SK-N-MC (cell line): ENCODE measurements around the gene GPC1.

ENCODE experiments used
- DNase-seq: peaks from one replicate; pipeline ENCODE4 v3.0.0-alpha.2; 2011; ENCODE audit warnings: low read depth, low spot score
- H3K27ac ChIP-seq: fragments of 200-600 bp; sonication (generic); 2 replicates; pipeline ENCODE4 v1.5.1; 2016; ENCODE audit warnings: mixed run types
- H3K36me3 ChIP-seq: fragments of 200-600 bp; sonication (generic); 2 replicates; pipeline ENCODE4 v1.6.1; 2017; ENCODE audit warnings: antibody characterized with exemption, low read length, mixed read lengths; ENCODE audit not compliant: insufficient read depth
- H3K4me3 ChIP-seq: fragments of 200-600 bp; sonication (generic); 2 replicates; pipeline ENCODE4 v1.5.1; 2016
- H3K9ac ChIP-seq: fragments of 200-600 bp; sonication (generic); 2 replicates; pipeline ENCODE4 v1.8.0; 2017; ENCODE audit warnings: mixed run types, mixed read lengths; ENCODE audit not compliant: insufficient read length
- H3K9me3 ChIP-seq: fragments of 200-600 bp; sonication (generic); 2 replicates; pipeline ENCODE4 v1.6.1; 2017; ENCODE audit warnings: low read depth, mild to moderate bottlenecking, antibody characterized with exemption, low read length, moderate library complexity, mixed read lengths
- EZH2 ChIP-seq: fragments of 200-600 bp; sonication (generic); IDR thresholded peaks from one replicate; pipeline ENCODE4 v1.6.1; 2017; ENCODE audit warnings: antibody characterized with exemption
- FOXP2 ChIP-seq: optimal IDR thresholded peaks from 2 replicates; pipeline ENCODE3; 2011; ENCODE audit warnings: mild to moderate bottlenecking, moderate library complexity; ENCODE audit not compliant: insufficient read depth; ENCODE audit errors: extremely low read length, control extremely low read depth
- POLR2AphosphoS5 ChIP-seq: IDR thresholded peaks from 2 replicates; pipeline ENCODE4 v1.6.1; 2012; ENCODE audit warnings: mild to moderate bottlenecking, low read depth, low read length, borderline replicate concordance

Gene GPC1

DNA sequence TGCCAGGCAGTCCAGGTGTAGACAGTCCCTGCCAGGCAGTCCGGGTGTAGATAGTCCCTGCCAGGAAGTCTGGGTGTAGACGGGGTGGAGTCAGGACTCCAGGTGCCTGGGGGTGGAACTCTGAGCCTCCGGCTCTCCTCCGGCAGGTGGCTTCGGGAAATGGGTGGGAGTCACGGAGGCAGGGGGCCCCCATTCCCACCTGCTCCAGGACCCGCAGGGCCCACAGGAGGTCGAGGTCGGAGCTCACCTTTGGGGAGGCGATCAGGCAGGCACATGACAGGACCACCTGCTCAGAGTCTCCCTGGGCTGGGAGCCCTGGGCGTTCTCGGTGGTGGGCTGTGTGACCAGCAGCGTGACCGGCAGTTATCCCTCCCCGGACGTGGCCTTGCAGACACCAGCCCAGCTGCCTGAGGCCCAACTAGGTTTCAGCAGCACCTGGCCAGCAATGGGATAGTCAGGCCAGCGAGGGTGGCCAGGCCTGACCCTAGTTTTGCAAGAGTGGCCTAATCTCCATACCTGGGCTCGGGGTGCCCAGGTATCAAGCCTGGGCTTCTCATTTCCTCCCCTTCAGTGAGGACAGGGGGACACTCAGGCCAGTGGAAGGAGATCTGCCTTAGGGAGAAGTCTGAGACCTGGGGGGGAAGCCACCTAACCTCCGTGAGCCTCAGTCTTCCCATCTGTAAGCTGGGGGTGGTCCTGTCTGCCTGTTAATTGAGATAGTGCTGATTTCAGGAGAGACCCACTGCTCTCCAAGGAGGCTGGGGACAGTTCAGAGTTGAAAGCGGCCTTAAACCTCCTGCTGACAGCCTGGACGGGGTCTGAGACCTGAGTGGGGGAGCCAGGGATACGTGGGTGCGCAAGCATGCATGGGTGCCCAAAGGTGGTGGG lies 13.2 kb downstream of the GPC1 start:
- no peak overlapping the region for H3K9ac ChIP-seq
- H3K36me3 ChIP-seq = no peaks in the 10 kb centered on the region
- no peak overlapping the region for H3K27ac ChIP-seq
- H3K9me3 ChIP-seq = no peaks in the 10 kb centered on the region
- DNase-seq = no peak
- no peak overlapping the region for H3K4me3 ChIP-seq
- no peak for TF ChIP-seq EZH2
- no peak for TF ChIP-seq POLR2AphosphoS5
- TF ChIP-seq FOXP2 = no peak

DNA sequence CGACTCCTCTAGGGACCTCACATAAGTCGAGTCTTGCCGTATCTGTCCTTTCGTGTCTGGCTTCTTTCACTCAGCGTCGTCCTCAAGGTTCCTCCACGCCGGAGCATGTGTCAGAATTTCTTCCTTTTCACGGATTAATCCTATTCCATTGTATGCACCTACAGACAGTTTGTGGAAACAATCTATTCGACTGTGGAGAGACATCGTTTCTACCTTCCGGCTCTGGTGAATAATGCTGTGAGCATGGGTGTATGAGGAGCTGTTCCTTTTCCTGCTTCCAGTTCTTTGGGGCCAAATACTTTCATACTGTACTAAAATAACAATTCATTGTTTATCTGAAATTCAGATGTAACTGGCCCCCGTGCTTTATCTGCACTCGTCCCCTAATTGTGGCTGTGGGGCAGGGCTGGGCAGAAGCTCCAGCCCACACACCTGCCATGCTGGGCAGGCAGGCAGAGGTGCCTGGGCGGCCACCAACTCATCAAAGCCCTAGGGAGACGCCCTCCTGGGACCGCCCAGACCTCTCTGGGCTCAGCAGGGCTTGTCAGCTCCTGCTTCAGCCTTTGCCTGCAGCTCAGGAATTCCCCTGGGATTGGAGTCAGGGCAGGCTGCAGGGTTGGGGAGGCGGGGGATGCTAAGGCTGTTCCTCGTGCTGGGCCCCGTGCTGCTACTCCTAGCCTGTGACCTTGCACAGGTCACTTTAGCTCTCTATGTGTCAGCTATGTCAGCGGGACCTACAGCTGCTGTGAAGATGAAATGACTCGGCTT lies 14.5 kb downstream of the GPC1 start:
- Histone ChIP-seq H3K4me3 (no peak overlapping the region), H3K9ac (no peak overlapping the region), H3K9me3 (no peaks in the 10 kb centered on the region), H3K36me3 (no peaks in the 10 kb centered on the region), H3K27ac (no peak overlapping the region)
- DNase-seq = no peak
- TF ChIP-seq POLR2AphosphoS5 (no peak), FOXP2 (no peak), EZH2 (no peak)

GRCh38 chr2:240450532-240451107 lies 15.2 kb downstream of the GPC1 start:
- DNase-seq = no peak
- Histone ChIP-seq H3K36me3 (no peaks in the 10 kb centered on the region), H3K4me3 (no peak overlapping the region), H3K27ac (no peak overlapping the region), H3K9me3 (no peaks in the 10 kb centered on the region), H3K9ac (no peak overlapping the region)
- TF ChIP-seq EZH2 (no peak), FOXP2 (no peak), POLR2AphosphoS5 (no peak)

GRCh38 chr2:240451108-240451611 lies 15.7 kb downstream of the GPC1 start:
- H3K9ac ChIP-seq = no peak overlapping the region
- H3K9me3 ChIP-seq = no peaks in the 10 kb centered on the region
- H3K36me3 ChIP-seq = no peaks in the 10 kb centered on the region
- DNase-seq = no peak
- H3K27ac ChIP-seq = no peak overlapping the region
- TF ChIP-seq POLR2AphosphoS5 (no peak), FOXP2 (no peak), EZH2 (no peak)
- no peak overlapping the region for H3K4me3 ChIP-seq

GRCh38 chr2:240451791-240452461 lies 16.5 kb downstream of the GPC1 start:
- Histone ChIP-seq H3K36me3 (no peaks in the 10 kb centered on the region), H3K27ac (no peak overlapping the region), H3K4me3 (peak overlapping the region; percentile 42; the same call in 1 of the 2 replicates), H3K9ac (no peak overlapping the region), H3K9me3 (no peaks in the 10 kb centered on the region)
- no peak for DNase-seq
- TF ChIP-seq FOXP2 (no peak), POLR2AphosphoS5 (no peak), EZH2 (no peak)

DNA sequence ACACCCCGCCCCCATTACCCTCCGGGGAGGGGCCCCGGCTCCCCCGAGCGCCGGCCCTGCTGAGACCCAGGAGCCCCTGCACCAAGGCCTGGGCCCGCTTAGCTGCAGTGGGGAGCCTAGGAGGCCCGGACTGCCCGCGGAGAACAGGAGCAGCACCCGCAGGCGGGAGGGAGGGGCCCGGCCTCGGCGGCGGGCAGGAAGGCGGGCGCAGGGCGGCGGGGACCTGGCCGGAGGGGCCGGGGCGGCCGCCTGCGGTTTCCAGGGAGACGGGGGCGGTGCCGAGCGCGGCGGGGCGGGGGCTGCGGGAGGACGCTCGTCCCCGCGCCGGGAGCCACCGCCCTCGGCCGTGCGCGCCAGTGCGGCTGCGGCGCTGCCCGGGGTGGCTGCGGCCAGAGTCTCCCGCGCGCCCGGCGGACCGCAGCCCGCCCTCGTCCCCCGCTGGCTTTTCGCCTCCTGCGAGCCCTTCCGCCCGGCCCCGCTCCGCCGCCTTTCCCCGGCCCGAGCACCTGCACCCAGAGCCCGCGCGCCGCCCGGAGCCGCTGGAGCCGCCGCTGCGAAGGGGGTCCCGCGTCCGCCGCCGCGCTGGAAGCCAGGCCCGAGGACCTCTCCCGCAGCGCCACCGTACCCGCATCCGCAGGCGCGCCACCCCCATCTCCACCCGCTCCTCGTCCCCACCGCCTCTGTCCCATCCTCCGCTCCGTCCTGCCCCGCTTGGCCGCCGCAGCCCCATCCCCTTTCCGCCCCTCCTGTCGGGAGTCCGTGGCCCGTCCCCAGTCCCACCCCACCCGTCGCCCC lies 17.2 kb downstream of the GPC1 start:
- Histone ChIP-seq H3K9ac (no peak overlapping the region), H3K36me3 (no peaks in the 10 kb centered on the region), H3K27ac (no peak overlapping the region), H3K4me3 (peak overlapping the region; percentile 66), H3K9me3 (no peaks in the 10 kb centered on the region)
- no peak for TF ChIP-seq FOXP2
- TF ChIP-seq POLR2AphosphoS5 = no peak
- no peak for TF ChIP-seq EZH2
- DNase-seq = no peak

DNA sequence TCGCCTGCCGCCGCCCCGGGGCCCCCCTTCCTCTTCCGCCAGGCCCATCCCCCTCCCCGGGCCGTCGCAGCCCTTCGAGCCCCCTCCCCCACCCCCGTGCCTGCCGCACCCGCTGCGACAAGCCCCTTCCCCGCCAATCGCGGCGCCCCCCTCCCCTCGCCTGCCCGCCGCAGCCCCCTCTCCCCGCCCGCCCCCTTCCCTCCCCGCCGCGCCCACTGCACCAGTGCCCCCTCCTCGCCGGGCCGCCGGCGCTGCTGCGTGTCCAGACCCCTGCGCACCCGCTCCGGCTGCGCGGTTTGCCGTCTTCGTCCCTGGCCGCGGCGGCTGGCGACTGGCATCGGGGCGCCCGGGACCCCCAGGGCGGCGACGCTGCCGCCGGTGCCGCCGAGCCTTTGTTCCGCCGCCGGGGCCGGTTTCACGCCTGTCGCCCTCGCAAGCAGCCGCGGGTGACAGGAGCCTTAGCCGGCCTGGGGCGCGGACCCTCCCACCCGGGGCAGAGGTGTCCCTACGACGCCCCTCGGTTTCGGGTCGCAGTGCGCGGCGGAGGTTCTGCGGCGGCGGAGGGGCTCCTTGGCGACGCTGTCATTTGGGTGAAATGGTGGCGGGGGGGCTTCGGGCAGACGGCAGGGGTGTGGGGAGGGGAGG lies 18.1 kb downstream of the GPC1 start:
- H3K9me3 ChIP-seq = no peaks in the 10 kb centered on the region
- TF ChIP-seq FOXP2 (no peak), EZH2 (no peak), POLR2AphosphoS5 (no peak)
- H3K4me3 ChIP-seq = no peak overlapping the region
- H3K27ac ChIP-seq = no peak overlapping the region
- H3K9ac ChIP-seq = no peak overlapping the region
- no peaks in the 10 kb centered on the region for H3K36me3 ChIP-seq
- no peak for DNase-seq
